IMR-90 (cell line): ENCODE data around the gene DOCK1. TPM values are rescaled to one million over a fixed set of nuclear protein-coding genes. Genes with fewer than 3 reads are reported as not detected.

Experiments used
- ATAC-seq: fragments of 200-7000 bp; cut with Tn5 transposase; 2 replicates; pipeline ENCODE4 v1.9.1; 2020; ENCODE audit warnings: low read depth, mild to moderate bottlenecking, moderate library complexity
- BruUV-seq: library from RNA; stranded (reverse); fragments of 400-500 nt; replicated peaks from 2 replicates; lab custom pipeline; 2021; lab: Mats Ljungman, UMichigan
- CTCF ChIA-PET: fragments of 300-600 bp; formaldehyde crosslinking; extraction: SDS; loops from one replicate; lab custom pipeline; 2021; ENCODE audit warnings: antibody characterized with exemption; lab: Yijun Ruan, JAX
- POLR2A ChIA-PET: fragments of 300-600 bp; sonication (Branson Sonifier 250); formaldehyde crosslinking; loops from one replicate; lab custom pipeline; 2022; ENCODE audit warnings: antibody characterized with exemption; ENCODE audit not compliant: unreplicated experiment; lab: Charles Lee
- DNase-seq: peaks from one replicate; pipeline ENCODE4 v3.0.0; 2013
- H2AFZ ChIP-seq: replicated peaks from 2 replicates; pipeline ENCODE3; 2013; ENCODE audit warnings: low read length, mild to moderate bottlenecking; ENCODE audit not compliant: poor library complexity
- H2AK5ac ChIP-seq: 2 replicates; pipeline ENCODE4 v1.6.1; 2013; ENCODE audit warnings: low read depth, low read length, inconsistent platforms
- H2AK9ac ChIP-seq: replicated peaks from 2 replicates; pipeline ENCODE3; 2013; ENCODE audit warnings: mild to moderate bottlenecking, low read depth, low read length, moderate library complexity; ENCODE audit not compliant: poor library complexity
- H2BK120ac ChIP-seq: 2 replicates; pipeline ENCODE4 v1.6.1; 2013; ENCODE audit warnings: low read depth, low read length, inconsistent platforms
- H2BK15ac ChIP-seq: 3 replicates; pipeline ENCODE4 v1.6.1; 2013; ENCODE audit warnings: low read depth, low read length, inconsistent platforms
- H2BK20ac ChIP-seq: 2 replicates; pipeline ENCODE4 v1.6.1; 2013; ENCODE audit warnings: low read depth, mild to moderate bottlenecking, inconsistent platforms, low read length, moderate library complexity
- H2BK5ac ChIP-seq: 2 replicates; pipeline ENCODE4 v1.6.1; 2013; ENCODE audit warnings: mild to moderate bottlenecking, low read depth, low read length, inconsistent platforms; ENCODE audit not compliant: poor library complexity, severe bottlenecking
- H3K14ac ChIP-seq: replicated peaks from 2 replicates; pipeline ENCODE4 v1.6.1; 2013; ENCODE audit warnings: low read depth, low read length, inconsistent platforms
- H3K18ac ChIP-seq: 2 replicates; pipeline ENCODE4 v1.6.1; 2013; ENCODE audit warnings: low read depth, low read length, control low read depth
- H3K23ac ChIP-seq: 2 replicates; pipeline ENCODE4 v1.6.1; 2013; ENCODE audit warnings: low read depth, low read length, inconsistent platforms
- H3K27ac ChIP-seq: 2 replicates; pipeline ENCODE4 v1.5.1; 2013; ENCODE audit warnings: mild to moderate bottlenecking, control low read depth, low read length; ENCODE audit not compliant: insufficient read depth
- H3K27me3 ChIP-seq: 2 replicates; pipeline ENCODE4 v1.6.1; 2013; ENCODE audit warnings: low read length; ENCODE audit not compliant: control insufficient read depth, insufficient read depth
- H3K36me3 ChIP-seq: 2 replicates; pipeline ENCODE4 v1.6.1; 2013; ENCODE audit warnings: low read length, mixed read lengths; ENCODE audit not compliant: control insufficient read depth, insufficient read depth
- H3K4ac ChIP-seq: 2 replicates; pipeline ENCODE4 v1.6.1; 2013; ENCODE audit warnings: low read depth, low read length, inconsistent platforms
- H3K4me1 ChIP-seq: 2 replicates; pipeline ENCODE4 v1.6.1; 2013; ENCODE audit warnings: low read length, mixed read lengths; ENCODE audit not compliant: control insufficient read depth, insufficient read depth
- H3K4me2 ChIP-seq: 2 replicates; pipeline ENCODE4 v1.6.1; 2013; ENCODE audit warnings: low read depth, mild to moderate bottlenecking, control low read depth, low read length, moderate library complexity
- H3K4me3 ChIP-seq: 2 replicates; pipeline ENCODE4 v1.5.1; 2013; ENCODE audit warnings: low read depth, mild to moderate bottlenecking, control low read depth, low read length, moderate library complexity; ENCODE audit not compliant: insufficient read depth
- H3K56ac ChIP-seq: 2 replicates; pipeline ENCODE4 v1.6.1; 2013; ENCODE audit warnings: low read length, inconsistent platforms; ENCODE audit not compliant: insufficient read depth; ENCODE audit errors: extremely low read depth
- H3K79me1 ChIP-seq, 2 experiments: 2 replicates each; pipeline ENCODE4 v1.6.1; 2013; ENCODE audit warnings: low read length in 2 of 2, inconsistent platforms in 1 of 2, low read depth in 1 of 2
- H3K9ac ChIP-seq: 2 replicates; pipeline ENCODE4 v1.6.1; 2013; ENCODE audit warnings: low read depth, low read length, control low read depth
- H3K9me1 ChIP-seq: 2 replicates; pipeline ENCODE4 v1.6.1; 2013; ENCODE audit warnings: low read length, inconsistent platforms; ENCODE audit not compliant: insufficient read depth
- H3K9me3 ChIP-seq: 2 replicates; pipeline ENCODE4 v1.6.1; 2013; ENCODE audit warnings: low read length; ENCODE audit not compliant: control insufficient read depth, insufficient read depth
- H4K20me1 ChIP-seq: 2 replicates; pipeline ENCODE4 v1.6.1; 2013; ENCODE audit warnings: low read length, inconsistent platforms; ENCODE audit not compliant: insufficient read depth
- H4K5ac ChIP-seq: 2 replicates; pipeline ENCODE4 v1.6.1; 2013; ENCODE audit warnings: mild to moderate bottlenecking, low read depth, low read length, control low read depth
- H4K8ac ChIP-seq, 2 experiments: 2 replicates each; pipeline ENCODE4 v1.6.1; 2013; ENCODE audit warnings: low read depth in 2 of 2, low read length in 2 of 2, control low read depth in 1 of 2, inconsistent platforms in 1 of 2
- H4K91ac ChIP-seq: 2 replicates; pipeline ENCODE4 v1.6.1; 2013; ENCODE audit warnings: low read depth, low read length, inconsistent platforms; ENCODE audit not compliant: insufficient read depth
- POLR2A ChIP-seq: IDR thresholded peaks from 2 replicates; pipeline ENCODE4 v1.6.1; 2012; ENCODE audit warnings: mild to moderate bottlenecking, low read depth, low read length
- WGBS, 2 experiments: methylation state at CpG; one replicate each; pipeline versions ENCODE4 v1.1.5 to v1.1.7; 2013; ENCODE audit warnings: missing lambda C conversion rate in 2 of 2; ENCODE audit not compliant: insufficient read length in 1 of 2; ENCODE audit errors: extremely low coverage in 2 of 2; 5-methylcytosine and 5-hydroxymethylcytosine counted together
- dilution Hi-C: fragments of 300-500 bp; cut with HindIII; formaldehyde crosslinking; loops from one replicate; pipeline ENCODE4 v1.14.3; 2018; ENCODE audit warnings: low sequenced_read_pairs; ENCODE audit not compliant: unreplicated experiment
- in situ Hi-C: fragments of 300-500 bp; cut with MboI; formaldehyde crosslinking; loops from 3 replicates; pipeline ENCODE4 v1.14.3; 2019; ENCODE audit warnings: low sequenced_read_pairs, inconsistent platforms, mixed read lengths
- intact Hi-C: fragments of 100-400 bp; cut with micrococcal nuclease; formaldehyde crosslinking; loops from 2 replicates; pipeline ENCODE4 v1.10.0; 2022
- polyA plus RNA-seq, 3 experiments: library from polyadenylated mRNA; depleted of rRNA; stranded (reverse); fragments of >200 nt; gene quantifications; 2 replicates each; pipeline ENCODE4 v1.2.3, GENCODE V29; 2012; ENCODE audit warnings: low replicate concordance in 1 of 3
- total RNA-seq: library from RNA; depleted of rRNA; stranded (reverse); fragments of >200 nt; gene quantifications from 2 replicates; pipeline ENCODE4 v1.2.3, GENCODE V29; 2012
- TF ChIP-seq, protein P1 (sequence below): fragments of 150-350 bp; IDR thresholded peaks from 2 replicates; pipeline ENCODE4 v1.6.1; 2016; ENCODE audit warnings: low read depth, mild to moderate bottlenecking, low read length, moderate library complexity, borderline replicate concordance

The DOCK1 gene
- total and polyA plus RNA-seq, 2 of the 4 experiments (the other 2 are of a cell fraction) = 28.2 to 71.0 TPM

DNA sequence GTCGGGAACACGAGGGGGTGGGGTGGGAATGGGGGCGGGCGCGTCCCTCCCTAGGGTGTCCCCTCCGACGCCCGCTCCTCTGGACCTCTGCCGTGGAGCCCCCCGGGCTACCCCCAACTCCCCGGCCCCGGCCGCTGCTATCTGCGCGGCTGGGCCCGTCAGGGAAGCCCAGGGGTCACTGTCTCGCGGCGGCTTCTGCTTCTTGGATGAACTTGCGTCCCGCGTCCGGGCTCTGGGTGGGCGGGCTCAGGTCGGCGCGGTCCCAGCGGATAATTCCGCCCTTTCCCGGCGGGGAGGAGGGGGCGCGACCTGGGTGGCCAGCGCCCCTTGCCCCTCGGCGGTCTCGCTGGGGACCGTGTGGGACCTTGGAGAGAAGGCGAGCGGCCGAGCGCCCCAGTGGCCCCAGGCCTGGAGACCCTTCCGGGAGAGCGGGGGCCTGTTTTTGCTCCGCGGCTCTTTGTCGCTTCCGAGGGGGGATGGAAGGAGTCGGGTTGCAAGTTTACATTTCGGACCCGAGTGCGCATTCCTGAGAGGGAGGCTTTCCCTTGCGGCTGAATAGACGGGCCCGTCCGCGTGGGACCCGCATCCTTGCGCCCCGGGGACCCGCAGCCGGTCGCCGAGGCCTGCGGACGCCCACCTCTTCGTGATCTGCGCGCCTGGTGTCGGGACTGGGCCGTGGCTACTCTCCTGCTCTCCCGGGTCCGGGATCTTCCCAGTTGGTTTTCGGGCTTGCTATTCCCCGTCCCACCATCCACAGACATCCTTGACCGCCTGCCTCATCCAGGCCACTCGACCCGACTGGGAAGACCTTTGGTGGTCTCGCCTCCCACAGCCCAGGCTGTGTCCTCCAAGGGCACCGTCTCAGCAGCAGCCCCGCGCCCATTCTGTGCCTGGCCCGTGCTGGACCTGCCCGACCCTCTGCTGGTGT is 812 bp downstream of the DOCK1 start:
- Histone ChIP-seq H2BK20ac (peak overlapping the region; percentile 39; the same call in 1 of the 2 replicates), H3K79me1 (peaks cover 16 to 59% of the 10 kb centered on the region in 2 experiments), H2AK9ac (peak overlapping the region; percentile 95), H4K20me1 (peaks cover 51% of the 10 kb centered on the region), H3K9me3 (no peaks in the 10 kb centered on the region), H4K5ac (peak overlapping the region; percentile 25; the same call in 1 of the 2 replicates), H3K9me1 (peaks cover 37% of the 10 kb centered on the region), H3K9ac (peak overlapping the region; percentile 73), H2AFZ (peak overlapping the region; percentile 93), H3K4me2 (peak overlapping the region; percentile 91), H3K4ac (peak overlapping the region; percentile 95), H3K4me1 (peaks cover 24% of the 10 kb centered on the region), H3K36me3 (no peaks in the 10 kb centered on the region; the same call in 1 of the 2 replicates), H2BK15ac (no peak overlapping the region), H3K4me3 (peak overlapping the region; percentile 62), H2AK5ac (peak overlapping the region; percentile 54), H4K91ac (peak overlapping the region; percentile 88), H3K56ac (peak overlapping the region; percentile 29), H3K14ac (peak overlapping the region; percentile 87), H2BK5ac (peak overlapping the region; percentile 81), H4K8ac (peak overlapping the region; percentile 41 to 56; a peak in 3 of 4 replicates), H3K18ac (peak overlapping the region; percentile 71; the same call in 1 of the 2 replicates), H3K23ac (peak overlapping the region; percentile 88), H3K27ac (peak overlapping the region; percentile 85), H2BK120ac (peak overlapping the region; percentile 49), H3K27me3 (no peaks in the 10 kb centered on the region)
- ATAC-seq = peak; percentile 55
- POLR2A ChIA-PET = no interaction called here
- CTCF ChIA-PET = no interaction called here
- intact Hi-C loops (loop anchor here (2.0 to 10.0 kb wide), 3 partner anchors 67 to 499 kb away; no protein-coding TSS in a partner anchor), dilution Hi-C loops (no loop called here), in situ Hi-C loops (no loop called here)
- BruUV-seq = no TSS peak
- WGBS, 2 experiments = 3% methylated on average over 40 of the region's 84 CpGs; no CpG with 5 or more reads in 1 of the 2 experiments
- DNase-seq = peak; percentile 52
- TF ChIP-seq, protein P1, sequence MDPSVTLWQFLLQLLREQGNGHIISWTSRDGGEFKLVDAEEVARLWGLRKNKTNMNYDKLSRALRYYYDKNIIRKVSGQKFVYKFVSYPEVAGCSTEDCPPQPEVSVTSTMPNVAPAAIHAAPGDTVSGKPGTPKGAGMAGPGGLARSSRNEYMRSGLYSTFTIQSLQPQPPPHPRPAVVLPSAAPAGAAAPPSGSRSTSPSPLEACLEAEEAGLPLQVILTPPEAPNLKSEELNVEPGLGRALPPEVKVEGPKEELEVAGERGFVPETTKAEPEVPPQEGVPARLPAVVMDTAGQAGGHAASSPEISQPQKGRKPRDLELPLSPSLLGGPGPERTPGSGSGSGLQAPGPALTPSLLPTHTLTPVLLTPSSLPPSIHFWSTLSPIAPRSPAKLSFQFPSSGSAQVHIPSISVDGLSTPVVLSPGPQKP = no peak
- TF ChIP-seq POLR2A = peak; percentile 21; the same call in 1 of the 2 replicates
